HTERT RPE-1 (cell line): ENCODE data around the gene CNTNAP2.

Experiments
- in situ Hi-C: fragments of 300-500 bp; cut with MboI; formaldehyde crosslinking; loops from 4 replicates; pipeline ENCODE4 v1.14.3; 2020; ENCODE audit warnings: low sequenced_read_pairs

The CNTNAP2 gene

DNA sequence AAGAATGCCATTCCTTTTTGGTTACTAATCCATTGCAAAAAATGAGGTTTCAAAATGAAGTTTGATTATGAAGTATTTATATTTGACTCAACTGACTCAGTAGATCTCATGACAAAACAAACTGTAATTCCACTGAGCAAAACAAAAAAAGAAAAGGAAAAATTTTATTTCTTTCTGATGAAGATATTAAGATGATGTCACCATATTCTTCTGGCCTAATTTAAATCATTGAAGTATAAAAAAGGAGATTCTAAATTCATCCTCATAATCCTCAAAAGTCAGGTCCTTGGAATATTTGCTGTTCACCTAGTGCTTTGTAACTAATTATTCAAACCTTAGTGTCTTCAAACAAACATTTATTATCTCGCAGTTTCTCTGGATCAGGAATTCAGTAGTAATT, 1183.7 kb downstream of the CNTNAP2 start:
- in situ Hi-C loops: no loop called here

DNA sequence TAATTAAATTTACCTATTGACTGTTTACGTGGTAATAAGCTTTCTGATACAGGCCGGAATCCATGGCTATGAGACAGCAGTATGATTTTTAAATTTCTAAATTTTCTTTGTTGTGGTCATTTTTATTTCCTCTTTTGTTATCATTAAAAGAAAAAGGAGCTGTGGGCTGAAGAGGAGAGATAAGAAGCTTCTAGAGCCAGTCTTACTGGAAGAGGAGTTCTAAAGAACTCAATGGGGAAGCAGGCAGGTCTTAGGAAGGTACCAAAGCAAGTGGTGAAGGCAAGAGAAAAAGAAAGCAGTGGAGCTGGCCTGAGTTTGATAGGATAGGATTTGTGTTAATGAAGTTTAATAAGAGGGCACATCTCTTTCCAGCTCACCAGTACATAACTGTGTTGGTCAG, 1187.8 kb downstream of the CNTNAP2 start:
- in situ Hi-C loops: no loop called here

DNA sequence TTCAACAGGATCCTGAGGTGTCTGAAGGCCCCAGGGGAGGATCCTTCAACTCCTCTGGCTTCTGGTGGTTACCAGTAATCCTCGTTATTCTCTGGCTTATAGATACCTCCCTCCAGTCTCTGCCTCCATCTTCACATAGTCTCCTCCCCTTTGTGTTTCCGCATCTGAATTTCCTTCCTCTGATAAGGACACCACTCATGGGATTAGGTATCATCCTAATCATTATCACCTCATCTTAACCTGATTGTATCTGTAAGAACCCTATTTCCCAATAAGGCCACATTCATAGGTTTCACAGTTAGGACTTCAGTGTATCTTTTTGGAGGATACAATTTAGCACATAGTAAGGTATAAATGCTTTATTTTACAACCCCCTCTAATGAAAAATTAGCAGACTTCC, 1189.2 kb downstream of the CNTNAP2 start:
- in situ Hi-C loops: no loop called here

DNA sequence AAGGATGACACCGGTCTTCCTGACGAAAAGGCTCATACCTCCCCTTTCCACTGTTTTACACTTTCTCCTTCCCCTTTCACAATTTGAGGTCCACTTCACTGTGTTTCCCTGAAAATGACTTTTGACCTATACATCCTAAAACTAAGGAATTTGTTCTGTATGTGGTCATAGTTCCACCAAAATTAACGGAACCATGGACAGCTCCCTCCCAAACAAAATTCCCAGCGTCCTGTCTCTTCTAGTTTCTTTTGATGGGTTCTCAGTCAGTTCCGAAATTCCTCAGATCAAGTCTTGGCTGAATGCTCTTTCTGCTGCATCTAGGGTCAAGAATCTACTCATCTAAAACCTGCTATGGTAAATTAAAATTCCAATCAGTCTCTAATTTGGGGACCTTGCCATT, 1191.9 kb downstream of the CNTNAP2 start:
- in situ Hi-C loops: no loop called here

DNA sequence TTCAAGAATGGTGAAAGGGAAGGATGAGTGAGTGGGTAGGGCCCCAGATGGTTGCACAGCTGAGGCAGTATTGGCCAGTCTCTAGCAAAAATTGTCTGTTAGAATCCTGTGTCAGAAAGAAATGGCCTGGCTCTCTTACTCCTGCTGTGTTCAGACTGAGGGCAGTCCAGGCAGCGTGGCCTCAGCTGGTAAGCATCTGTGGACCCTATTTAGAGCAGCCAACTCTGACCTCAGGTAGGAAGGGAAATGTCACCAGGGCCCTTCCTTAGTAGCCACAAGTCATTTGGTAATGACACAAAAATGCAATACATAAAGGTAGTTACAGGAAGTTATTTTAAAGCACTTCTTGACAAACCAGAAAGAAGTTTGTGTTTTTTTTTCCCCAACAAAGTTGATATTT, 1194.7 kb downstream of the CNTNAP2 start:
- in situ Hi-C loops: no loop called here

DNA sequence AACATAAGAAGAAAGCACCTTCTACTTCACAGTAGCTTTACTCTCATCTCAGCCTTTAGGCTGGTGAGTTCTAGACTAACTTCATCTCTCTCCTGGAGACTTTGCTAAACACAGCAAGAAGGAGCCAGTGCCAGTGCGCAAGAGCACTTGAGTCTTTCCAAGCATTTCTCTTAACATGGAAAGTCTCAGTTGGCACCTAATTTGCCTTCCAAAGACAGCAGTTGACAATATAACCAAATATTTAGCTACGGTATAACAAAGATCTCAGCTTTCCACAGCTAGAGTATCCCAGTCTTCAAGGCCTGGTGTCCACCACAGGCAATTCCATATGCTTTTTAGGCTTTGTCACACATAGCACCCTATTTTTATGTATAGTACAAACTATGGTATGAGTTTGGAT, 1204.9 kb downstream of the CNTNAP2 start:
- in situ Hi-C loops: no loop called here

DNA sequence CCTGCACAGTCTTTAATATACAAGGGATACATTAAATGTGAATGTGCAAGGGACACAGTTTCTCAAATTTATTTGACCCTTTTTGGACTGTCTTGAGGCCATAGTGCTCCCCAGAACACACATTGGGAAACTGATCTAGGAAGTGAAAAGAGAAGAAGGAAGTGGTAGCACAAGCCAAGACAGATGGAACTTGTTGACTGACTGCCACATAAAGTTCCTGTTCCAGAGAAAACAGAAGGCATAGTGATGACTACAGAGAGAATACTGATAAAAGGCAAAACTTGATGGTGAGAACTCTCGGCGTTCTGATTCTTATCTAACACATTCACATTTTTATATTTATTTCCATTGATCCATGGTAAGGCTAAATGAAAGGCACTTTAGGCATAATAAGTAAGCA, 1216.4 kb downstream of the CNTNAP2 start:
- in situ Hi-C loops: no loop called here

DNA sequence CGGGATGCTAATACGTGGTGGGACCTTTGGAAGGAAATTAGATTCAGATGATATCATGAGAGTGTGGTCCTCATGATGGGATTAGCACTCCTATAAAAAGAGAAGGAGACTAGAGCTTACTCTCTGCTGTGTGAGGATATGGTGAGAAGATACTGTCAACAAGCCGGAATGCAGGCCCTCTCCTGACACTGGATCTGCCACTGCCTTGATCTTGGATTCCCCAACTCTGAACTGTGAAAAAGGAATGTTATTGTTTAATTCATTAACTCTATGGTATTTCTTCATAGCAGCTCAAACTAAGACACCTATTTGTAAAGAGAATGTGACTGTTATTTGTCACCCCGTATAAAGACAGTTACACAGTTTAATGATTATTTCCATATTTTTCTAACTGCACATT, 1246.5 kb downstream of the CNTNAP2 start:
- in situ Hi-C loops: no loop called here

DNA sequence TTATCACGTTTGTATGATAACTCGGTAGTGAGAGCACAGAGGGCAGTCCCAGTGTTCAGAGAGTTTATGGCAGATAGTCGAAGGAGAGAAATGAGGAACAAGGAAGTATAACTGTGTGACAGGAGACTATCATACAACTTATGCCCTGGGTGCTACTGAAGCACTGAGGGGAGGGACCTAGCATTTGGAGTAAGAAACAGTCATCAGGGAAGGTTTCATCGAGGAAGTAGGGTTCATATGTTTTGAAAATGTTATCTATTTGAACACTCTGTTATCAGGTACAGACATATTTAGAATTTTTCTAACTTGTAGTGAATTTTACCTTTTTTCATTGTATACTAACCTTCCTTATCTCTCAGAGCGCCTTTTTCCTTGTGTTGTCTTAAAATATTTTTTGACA, 1259.6 kb downstream of the CNTNAP2 start:
- in situ Hi-C loops: no loop called here

DNA sequence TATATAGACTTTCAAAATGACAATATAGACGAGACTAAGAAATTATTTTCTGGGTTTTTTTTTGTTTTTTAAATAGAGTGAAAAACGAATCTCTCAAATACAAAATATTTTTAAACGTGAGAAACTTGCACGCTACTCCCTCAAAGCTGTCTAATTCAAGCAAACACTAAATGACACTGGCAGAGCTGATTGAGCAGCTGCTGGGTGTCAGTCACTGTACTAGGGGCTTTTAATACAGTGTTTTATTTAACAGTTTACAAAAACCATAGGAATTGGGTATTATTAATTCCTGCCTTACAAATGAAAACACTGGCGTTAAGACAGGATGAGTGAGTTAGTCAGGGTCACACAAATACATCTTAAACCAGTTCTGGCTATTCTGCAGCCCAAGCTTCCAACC, 1264.3 kb downstream of the CNTNAP2 start:
- in situ Hi-C loops: no loop called here

DNA sequence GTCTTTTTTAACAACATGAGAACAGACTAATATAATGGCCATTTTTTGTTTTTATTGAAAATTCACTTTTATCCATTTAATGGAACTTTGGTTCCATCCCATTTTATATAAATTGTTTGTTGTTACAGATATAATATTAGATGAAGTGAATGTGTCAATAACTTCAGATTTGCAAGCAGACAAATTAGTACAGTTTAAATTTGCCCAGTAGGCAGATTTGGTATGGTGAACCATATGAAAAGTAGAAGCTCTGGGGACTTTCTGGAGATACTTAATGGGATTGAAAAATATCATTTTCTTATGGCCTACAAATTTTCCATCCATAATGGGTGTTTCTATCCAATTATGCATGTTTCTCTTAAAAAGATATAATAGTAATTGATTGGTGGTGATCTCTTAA, 1277.7 kb downstream of the CNTNAP2 start:
- in situ Hi-C loops: no loop called here

DNA sequence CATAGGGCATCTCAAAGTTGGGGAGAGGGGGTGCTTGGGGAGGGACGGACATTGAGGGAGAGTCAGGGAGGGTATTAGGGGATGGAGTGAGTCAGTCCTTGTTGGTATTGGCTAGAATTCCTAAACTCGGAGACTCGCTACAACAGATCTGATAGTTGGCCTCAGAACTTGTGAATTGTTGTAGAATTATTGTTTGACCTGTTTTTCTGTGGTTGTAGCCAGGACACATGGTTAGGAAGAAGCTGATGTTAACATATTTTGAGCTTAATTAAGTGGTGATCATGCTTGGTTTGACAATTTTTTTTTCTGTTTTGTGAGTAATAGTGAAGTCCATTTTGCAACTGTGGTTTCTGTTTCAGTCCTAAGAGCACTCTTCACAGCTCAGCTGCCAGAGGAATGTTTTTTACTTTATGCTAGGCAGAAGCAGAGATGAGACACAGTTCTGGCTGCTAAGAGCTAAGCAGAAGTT, 1283.7 kb downstream of the CNTNAP2 start:
- in situ Hi-C loops: no loop called here

DNA sequence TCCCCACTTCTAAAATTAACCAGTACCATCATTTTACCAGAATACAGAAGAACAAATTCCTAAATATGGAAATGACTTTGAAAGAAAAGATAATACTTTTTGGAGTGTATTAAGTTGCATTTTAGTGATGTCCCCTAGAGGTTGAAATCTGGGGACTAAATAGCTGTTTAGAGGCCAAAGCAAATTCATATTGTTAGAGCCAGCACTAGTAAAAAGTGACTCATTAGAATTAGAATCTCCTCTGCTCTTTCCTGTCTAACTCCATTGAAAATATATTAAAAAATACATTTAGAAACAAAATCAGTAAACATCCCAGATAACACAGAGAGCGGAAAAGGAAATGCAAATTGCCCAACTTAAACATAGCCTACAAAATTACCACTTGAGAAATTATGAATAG, 1284.3 kb downstream of the CNTNAP2 start:
- in situ Hi-C loops: no loop called here

DNA sequence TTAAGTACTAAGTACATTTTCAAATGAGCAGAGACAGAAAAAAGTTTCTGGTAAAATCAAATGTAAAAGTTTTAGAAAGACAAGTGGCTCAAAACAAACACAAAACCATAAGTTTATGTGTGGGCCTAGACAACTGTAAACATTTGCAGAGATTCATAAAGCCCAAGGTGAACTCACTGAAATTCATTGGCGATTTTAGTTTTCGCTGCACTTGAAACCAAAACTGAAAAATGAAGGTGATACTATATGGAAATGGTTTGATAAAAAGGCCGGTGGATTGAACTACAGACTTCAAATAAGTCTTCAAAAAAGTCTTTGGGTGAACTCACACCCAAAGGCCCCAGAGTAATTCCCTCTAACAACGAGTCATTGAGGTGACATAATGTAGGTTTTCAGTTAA, 1289.0 kb downstream of the CNTNAP2 start:
- in situ Hi-C loops: no loop called here

DNA sequence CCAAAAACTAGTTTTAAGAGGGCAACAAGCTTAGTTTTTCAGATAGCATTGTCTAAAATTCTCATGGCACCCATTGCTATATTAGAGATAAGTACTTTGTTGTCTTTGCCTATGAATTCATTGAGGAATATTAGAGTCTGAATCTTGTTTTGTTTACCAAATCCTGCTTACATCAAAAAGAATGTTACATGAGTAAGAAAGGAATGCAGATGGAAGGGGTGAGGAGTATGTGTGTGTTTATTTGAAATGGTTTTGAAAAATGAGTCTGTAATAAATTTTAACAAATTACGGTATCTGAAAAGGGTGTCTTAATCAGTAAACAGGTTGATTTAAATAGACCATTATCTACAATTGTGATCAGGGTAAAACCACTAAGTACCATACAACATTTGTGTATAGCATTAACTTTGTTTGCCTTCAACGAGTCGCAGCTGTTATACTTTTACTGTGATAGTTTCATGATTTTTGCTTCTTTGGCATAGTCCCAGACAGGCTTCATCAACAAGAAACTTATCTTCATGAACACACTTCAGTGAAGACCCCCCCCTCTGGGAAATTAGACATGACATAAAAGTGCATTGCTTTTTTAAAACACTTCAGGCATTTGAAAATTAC, 1290.0 kb downstream of the CNTNAP2 start:
- in situ Hi-C loops: no loop called here

DNA sequence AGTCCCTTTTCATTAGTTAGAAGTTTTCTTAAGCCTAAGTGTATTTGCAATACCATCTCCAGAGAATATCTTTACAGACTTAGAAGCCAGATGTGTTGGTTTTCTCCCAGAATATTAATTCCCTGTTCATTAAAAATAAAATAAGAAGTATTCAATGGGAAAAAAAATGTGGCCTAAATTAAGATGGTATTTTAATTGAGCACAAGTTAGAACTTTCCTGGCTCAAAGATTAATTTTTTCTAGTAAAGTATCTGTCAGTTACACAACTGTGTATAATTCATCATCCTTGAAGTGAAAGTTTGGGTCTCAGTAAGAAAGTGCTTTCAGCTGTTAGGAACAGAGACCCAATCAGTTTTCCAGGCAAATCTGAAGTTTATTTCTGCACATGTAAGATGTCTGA, 1294.5 kb downstream of the CNTNAP2 start:
- in situ Hi-C loops: no loop called here

DNA sequence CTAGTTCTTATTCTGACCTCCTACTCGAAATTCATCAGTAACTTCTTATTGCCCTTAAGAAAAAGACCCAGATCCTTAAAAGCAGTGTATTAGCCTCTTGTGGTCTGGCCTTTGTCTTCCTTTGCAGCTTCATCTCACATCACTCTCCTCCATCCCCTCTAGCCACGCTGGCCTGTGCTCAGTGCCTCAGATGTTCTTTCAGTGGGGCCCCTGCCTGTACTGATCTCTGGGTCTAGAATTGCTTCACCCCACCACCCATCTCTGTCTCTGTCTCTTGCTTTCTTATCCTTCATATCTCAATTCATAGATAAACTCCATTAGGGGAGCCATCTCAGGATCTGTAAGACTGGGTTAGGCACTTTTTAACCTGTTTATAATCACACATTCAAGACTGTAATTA, 1295.5 kb downstream of the CNTNAP2 start:
- in situ Hi-C loops: no loop called here

DNA sequence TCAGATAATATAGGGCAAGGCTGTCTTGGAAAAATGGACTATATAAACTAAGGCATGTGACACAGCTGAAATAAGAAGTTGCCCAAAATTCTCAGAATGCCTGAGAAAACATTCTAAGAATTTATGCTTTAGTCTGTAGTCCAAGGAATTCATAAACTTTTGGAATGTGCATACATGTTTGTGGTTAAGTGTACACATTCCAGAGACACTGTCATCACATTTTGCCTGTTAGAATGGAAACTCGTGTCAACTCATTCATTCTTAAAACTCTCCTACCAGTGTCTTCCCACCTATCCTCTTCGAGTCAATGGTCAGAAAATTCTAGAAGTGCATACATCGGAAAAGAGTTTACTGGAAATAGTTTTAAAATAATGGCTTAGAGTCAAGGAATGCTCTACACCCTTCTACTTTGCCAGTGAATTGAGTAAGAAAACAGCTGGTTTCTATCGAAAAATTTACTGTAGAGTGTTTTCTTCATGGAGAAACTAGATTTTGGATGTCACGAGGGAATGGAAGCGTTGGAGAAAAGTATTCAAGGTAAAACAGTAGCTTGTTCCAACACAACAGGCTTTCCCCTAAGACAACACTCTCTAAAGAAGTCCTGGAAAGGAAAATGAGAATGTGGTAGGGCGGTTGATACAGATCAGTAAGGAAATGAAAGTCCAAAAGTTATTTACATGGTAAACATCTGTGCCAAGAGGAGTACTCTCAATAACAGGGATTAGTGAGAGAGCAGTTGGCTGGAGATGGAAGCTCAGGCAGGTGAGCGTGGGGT, 1296.4 kb downstream of the CNTNAP2 start:
- in situ Hi-C loops: no loop called here

DNA sequence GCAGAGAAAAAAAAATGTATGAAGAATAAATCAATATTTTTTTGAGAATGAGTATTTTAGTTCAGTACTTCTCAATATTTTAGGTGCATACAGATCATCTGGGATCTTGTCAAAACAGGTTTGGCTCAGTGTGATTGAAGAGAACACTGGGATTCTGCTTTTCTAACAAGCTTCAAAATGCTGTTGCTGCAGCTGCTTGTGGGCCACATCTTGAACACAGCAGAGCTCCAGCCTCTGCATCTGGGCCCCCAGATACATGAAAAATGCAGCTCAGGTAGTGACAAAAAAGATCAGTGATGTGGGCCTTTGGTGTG, 1296.9 kb downstream of the CNTNAP2 start:
- in situ Hi-C loops: no loop called here

DNA sequence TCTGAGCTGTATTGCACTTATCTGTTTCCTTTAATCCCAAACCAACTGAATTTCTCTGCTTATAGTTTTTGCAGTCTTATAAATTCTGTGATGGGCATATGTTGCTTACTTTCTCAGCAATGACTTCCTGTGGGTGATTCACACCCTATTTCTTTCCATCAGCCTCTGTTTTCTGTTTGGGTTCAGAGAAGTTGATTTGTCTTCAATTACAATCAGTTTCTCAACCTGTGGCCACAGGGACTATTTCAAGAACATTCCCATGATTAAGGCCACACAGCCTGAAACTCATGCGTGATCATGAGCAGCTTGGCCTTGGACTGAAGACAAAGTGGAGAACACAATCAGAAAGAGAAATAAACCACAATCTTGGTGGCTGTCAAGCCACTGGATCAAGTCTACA, 1299.4 kb downstream of the CNTNAP2 start:
- in situ Hi-C loops: no loop called here

DNA sequence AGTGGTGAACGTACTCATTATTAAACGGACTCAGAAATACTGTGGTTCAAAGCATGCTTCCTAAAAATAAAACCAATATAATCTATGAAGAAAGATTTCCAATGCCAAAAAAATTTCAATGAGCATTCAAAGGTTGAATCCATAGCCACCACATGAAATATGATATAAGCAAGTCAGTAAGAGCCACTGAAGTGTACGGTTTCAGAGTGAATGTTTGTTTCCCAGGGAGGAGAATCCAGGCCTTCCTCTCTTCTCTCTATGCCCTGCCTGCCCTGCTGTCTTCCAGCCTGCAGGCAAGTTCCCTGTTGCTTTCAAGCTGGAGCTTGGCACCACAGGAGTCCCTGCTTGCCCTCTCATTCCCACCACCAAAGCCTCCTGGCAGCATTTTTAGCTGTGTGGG, 1302.4 kb downstream of the CNTNAP2 start:
- in situ Hi-C loops: no loop called here

DNA sequence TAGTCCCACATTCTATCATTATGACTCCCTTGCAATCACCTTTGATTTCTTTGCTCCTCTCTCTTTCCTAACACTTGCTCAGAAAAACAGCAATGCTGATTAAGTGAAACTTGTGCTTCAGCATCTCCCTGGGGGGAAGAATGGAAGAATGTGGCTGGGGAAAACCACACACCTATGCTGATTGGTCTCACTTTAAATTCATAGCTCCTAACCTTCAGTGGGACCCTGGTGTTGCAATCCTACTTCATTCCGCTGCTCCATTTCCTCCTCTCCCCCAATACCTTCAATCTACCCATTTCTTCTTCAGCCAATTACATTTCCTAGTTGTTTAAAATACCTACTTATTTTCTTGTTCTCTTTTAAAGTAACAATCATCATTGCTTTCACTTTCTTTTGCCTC, 1307.3 kb downstream of the CNTNAP2 start:
- in situ Hi-C loops: no loop called here

DNA sequence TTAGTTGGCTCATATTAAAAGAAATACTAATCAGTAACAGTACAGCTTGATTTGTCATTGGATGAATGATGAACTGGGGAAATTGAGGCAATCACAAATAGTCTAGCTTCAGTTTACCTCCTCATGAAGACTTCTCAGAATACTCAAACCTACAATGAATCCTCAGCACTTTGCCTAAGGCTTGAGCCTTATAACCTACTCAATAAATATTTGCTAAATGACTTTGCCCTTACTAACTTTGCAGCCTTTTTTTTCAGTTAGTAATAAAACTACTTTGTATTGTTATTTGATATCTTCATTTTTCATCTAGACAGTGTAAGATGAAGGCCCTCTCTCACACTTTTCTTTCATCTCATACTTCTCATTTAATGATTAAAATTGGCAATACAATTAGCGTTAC, 1311.5 kb downstream of the CNTNAP2 start:
- in situ Hi-C loops: no loop called here
